ENCODE measurements around the gene PPIP5K2.
"Not testable (repeated sequence)": the region's sequence is repeated elsewhere in the genome, so short reads cannot be mapped to it uniquely, and the experiment has no call there.

Gene PPIP5K2

DNA sequence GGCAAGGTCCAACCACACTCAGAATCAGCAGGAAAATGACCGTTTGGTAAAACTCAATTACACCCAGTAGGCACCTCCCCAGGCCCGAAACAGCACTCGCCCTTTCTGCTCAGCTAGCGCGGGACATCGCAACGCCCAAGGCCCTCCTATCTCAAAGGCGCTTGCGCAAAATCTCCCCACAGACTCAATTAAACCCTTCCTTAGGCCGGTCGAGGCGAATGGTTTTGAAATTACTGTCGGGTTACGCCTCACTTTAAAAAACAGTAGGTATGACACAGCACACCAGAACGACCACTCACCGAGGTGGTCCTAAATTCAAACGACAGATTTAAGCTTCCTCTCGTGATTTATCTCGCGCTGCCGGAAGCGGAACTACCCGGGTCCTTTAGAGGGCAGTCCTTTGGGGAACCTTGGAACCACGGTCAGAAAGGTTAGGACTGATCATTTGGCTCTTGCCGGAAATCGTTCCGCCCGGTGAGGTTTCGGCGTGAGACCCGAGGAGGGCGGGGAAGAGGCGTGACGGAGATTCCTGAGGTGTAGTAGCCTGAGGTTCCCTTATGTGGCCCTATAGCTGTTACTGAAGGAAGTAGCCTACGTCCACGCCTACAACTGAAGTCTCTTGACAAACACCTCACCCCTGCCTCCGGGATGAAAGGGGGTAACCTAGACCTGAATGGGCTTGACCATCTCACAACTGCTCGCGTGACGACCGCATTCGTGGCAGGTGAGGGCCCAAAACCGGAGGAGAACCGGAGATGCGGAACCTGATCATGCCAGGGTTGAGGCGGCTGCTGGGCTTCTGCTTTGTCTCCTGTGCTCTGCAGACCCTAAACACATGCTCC is at the start of gene PPIP5K2, which contains the start of gene GIN1:
Gene PPIP5K2, plus strand, starts transcription at position 537 of the 842 bp plus-strand sequence. CDS start 9,289 bp downstream, outside the sequence.
Gene GIN1, minus strand, starts transcription at position 374 of the 842 bp plus-strand sequence. CDS start 11,431 bp downstream, outside the sequence.
- peak; percentile 98 for FAIRE-seq

DNA sequence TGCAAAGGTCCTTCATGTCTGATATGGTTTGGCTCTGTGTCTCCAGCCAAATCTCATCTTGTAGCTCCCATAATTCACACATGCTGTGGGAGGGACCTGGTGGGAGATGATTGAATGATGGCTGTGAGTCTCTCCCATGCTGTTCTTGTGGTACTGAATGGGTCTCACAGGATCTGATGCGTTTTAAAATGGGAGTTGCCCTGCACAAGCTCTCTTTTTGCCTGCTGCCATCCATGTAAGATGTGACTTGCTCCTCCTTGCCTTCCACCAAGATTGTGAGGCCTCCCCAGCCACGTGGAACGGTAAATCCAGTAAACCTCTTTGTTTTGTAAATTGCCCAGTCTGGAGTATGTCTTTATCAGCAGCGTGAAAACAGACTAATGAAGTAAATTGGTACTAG is 46.6 kb upstream of the PPIP5K2 start:
- not testable (repeated sequence) for FAIRE-seq

DNA sequence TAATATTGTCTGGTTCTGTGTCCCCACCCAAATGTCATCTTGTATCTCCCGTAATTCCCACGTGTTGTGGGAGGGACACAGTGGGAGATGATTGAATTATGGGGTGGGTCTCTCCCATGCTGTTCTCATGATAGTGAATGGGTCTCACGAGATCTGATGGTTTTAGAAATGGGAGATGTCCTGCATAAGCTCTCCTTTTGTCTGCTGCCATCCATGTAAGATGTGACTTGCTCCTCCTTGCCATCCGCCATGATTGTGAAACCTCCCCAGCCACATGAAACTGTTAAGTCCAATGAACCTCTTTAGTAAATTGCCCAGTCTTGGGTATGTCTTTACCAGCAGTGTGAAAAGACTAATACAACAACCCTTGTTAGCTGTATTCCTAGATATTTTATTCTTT is 44.7 kb upstream of the PPIP5K2 start:
- no peak for FAIRE-seq

DNA sequence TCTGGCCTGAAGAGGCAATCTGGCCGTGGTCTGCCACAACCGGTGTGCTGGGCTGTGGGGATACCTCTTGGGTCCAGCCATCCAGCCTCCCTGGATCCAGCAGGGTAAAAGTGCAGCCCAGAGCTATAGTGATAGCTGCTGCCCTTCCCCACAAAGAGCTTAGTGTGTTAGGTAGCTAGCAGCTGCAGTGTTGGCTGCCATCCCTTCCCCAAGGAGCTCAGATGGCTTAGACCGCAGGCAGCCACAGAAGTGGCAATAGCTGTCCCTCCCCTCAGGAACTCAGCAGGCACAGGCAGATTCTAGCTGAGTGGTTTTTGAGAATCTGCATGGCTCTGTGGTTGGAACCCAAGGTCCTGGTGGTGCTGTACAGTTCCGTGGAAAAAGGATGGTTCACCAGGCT is 40.3 kb upstream of the PPIP5K2 start:
- no peak for FAIRE-seq

DNA sequence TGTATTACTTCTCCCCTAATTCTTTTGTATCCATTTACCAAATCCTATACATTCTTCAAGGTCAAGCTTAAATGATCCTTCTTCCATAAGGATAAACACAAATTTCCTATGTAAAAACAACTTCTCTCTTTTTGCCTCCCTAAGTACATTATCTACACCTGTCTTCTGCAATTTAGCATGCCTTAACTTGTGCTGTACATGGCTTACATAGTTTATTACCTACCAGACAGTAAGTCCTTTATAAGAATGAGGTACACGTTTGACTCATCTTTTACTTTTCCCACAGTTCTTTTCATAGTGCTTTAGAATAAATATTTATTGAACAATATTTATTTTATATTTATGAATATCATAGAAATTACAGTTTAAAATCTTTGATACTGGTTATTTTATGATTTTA is 33.6 kb upstream of the PPIP5K2 start:
- FAIRE-seq: no peak

DNA sequence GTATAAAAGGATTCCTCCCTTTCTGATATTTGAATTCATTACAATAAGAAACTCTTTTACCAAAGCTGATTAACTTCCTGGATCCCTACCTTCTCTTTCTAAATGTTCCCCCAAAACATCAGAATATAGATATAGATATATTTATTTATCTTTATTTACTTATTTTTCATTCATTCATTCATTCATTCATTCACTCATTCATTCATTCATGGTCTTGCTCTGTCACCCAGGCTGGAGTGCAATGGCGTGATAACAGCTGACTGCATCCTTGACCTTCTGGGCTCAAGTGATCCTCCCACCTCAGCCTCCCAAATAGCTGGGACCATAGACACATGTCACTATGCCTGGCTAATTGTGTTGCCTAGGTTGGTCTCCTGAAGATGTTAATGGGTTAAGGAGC is 30.8 kb upstream of the PPIP5K2 start:
- FAIRE-seq: no peak

DNA sequence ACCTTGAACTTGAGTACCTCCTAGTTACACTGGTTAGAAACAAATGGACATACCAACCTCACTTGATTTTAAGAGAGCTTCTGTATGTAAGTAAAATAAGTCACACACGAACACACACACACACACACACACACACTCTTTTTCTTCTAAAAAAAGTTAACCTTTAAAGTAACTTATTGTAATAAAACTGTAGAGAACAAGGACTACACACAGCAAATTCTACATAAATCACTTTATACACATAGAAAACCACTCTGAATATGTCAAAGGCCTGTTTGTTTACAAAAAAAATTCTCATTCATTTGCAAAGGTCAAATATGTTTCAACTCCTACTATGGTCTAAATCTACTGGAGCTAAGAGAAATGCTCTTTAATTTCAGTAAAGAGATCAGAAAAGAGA is 29.3 kb upstream of the PPIP5K2 start:
- FAIRE-seq: no peak

DNA sequence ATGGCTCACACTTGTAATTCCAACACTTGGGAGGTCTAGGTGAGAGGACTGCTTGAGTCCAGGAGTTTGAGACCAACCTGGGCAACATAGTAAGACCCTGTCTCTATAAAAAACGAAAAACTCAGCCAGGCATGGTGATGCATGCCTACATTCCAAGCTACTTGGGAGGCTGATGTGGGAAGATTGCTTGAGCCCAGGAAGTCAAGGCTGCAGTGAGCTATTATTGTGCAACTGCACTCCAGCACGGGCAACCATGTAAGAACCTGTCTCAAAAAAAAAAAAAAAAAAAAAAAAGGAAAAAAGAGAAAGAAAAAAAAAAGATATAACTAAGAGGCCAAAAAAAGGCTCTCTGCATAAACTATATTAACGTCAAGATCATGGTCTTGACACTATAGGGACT is 27.4 kb upstream of the PPIP5K2 start:
- no peak for FAIRE-seq

DNA sequence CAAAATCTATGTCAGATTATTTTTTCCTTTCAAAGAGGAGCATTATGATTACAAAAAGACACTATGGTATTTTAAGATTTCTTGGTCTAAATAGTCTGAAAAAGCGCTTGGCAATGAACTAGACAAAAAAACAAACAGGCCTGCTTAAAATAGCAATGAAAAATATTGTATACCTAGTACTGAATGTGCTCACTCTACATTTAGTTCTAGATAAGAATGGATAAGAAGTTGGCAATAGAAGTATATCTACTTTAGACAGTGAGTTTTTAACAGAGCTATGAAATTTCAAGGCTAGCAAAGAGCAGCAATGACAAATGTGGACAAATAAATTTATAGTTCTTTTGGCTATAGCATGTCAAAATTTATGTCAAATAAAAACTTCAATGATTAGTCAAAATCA is 26.4 kb upstream of the PPIP5K2 start:
- no peak for FAIRE-seq

DNA sequence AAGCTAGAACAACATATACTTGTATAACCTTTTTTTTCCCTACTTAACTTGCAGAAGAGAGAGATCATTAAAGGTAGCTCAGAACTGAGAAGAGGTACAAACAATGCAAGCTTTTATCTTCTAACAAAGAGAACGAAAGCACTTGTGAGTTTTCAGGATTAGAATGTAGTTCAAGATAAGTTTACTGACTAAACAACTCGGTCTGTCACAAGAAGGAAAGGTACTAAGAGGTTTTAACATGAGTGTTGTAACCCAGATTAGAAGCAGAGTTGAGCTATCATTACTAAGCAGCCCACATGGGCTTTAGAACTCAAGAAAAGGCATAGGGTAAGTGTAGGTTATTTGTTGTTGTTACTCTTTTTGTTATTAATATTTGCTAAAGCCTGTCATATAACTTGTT is 25.4 kb upstream of the PPIP5K2 start:
- no peak for FAIRE-seq

DNA sequence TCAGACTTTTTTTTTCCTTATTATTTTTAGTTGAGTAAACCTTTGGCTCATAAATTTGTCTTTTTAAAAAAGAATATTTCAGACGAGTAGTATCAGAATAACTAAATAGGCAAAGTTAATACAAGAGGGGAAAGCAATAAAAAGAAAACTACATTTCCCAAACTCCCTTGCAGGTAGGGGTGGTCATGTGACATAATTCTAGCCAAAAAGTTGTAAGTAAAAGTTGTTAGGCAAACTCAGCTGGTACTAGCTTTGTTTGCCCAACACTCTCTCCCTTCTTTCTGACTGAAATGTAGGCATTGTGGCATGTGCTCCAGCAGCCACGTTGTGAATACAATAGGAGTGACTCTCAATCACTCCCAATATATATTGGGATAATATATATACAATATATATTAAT is 21.1 kb upstream of the PPIP5K2 start:
- FAIRE-seq: peak; percentile 72

DNA sequence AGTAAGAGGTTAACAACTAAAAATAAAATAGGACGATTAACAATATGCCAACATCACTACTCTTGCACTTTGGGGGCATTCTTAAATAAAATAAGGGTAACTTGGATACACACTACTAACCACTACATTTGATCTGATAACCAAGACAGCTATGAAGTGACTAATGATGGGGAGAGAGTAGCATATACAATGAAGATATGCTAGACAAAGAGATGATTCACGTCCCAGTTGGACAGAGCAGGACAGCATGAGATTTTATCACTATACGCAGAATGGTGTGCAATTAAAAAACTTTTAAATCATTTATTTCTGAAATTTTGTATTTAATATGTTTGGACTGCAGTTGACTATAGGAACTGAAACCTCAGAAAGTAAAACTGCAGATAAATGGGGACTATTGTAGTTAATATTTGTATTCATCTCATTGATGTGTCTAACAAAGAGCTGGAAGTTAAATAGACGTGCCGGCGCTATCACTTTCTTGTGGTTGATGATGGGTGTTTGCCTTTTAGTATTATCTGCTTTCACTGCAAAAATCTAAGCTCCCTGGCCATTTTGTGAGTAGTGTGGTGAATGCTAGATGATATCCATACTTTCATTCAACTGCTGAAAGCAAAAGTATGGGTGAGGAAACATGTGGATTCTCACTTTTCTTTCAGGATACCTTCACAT is 18.9 kb upstream of the PPIP5K2 start:
- FAIRE-seq: no peak

DNA sequence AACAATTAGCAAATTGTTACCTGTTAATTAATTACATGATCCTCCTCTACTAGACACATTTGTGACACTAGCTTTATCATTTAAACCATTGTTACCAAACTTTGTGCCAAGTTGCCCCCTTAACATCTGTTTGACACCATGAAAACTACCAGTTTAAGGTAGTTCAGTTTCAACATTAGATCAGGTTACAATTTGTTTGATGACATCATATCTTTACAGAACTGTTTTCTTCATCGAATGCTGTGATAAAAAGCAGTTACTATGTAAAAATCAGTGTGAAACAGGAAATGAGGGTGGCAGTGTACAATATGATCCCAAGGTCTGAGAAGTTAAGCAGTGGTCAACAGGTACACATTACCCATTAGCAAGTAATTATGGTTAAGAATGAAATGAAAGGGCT is 17.9 kb upstream of the PPIP5K2 start:
- no peak for FAIRE-seq

DNA sequence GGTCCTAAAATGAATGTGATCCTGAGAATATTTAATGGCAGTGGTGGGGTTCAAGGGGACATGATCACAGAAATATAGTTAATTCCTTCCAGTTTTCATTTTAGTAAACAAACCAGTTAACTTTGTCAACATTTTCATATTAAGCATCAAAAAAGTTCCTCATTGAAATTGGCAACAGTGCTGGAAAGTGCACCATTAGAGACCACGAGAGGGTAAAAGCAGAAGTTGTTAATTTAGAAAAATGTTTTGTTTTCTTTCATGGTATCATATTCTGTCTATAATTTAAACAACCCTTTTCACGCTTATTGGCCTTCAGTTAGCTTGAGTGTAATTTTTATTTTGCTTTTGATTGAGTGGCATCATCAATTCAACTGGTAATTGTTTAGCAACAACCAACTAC is 12.0 kb upstream of the PPIP5K2 start:
- FAIRE-seq: no peak

DNA sequence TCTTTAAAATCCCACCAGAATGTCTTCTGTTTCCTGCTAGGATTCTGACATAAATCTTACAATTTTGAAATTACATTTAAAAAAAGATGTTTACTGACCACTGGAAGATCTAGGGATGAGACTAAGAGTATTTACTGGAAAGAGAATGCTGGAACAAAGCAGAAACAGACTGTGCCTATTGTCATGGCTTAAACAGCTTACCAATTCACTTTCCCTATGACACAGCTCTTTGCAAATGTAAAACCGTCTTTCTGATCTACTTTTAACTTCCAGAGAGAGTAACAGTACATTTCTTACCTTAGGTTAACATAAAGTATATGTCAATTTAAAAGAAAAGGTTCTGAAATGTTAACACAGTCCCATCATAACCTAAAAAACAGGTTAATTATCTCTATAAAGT is 10.8 kb upstream of the PPIP5K2 start:
- FAIRE-seq: no peak

DNA sequence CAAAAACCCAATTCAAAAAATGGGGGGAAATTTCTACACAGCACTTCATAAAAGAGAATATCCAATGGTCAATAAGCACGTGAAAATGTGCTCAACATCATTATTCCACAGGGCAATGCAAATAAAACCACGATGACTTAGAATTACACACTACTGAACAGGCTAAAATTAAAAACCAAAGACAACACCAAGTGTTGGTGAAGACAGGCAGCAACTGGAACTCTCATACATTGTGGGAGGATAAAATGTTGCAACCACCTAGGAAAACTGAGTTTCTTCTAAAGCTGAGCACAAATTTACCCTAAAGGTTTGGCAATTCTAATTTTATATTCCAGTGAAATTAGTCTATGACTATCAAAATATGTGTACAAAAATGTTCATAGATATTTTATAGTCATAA is 9.7 kb upstream of the PPIP5K2 start:
- FAIRE-seq: no peak

DNA sequence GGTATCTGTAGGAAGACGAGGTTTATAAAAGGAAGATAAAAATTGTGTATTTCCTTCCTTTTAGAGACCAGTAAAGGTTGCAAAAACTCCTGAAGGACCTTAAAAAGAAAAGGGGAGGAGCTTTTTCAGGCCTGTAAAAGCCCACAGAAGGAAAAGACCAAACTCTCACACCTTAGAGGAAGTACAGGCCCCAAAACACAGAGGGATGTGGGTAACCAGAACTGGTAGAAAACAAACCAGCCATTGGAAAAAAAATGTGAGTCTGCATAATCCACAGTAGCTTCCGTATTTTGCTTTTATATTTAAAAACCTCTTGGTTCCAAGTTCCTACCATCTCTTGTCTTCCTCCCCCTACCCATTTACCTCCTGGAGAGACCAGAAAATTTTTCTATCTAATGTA is 8.6 kb upstream of the PPIP5K2 start:
- no peak for FAIRE-seq

DNA sequence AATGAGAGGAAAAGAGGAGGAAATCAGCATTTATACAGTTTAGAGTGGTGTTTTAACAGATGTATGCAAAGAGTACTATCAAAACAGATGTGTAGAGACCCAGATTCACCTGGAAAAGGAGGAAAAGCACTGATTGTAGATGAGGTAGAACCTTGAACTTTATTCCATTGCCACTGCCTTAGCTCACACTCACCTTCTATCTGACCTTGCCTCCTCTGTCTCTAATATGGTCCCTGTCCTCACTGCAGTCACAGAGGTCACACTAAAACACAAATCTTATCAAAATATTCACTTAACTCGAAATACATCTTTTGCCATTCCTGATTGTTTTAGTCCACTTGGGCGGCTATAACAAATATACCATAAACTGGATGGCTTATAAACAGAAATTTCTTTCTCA is 7.2 kb upstream of the PPIP5K2 start:
- no peak for FAIRE-seq

DNA sequence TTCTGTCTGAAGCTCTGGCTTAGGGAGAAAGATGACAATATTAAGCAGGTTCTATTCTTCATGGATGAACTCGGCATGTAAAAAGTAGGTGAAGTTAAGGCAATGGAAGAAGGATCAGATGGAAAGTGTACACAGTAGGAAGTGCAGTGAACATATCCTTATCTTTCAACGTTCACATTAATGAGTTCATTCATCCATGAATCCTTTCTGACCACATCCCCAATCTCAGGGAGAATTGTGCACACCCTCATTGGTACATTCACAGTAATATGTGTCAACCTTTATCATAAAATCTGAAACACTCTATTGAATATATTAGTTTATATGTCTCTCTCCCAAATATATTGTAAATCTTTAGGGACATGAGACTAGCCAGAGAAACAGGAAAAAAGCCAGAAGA is 5.7 kb upstream of the PPIP5K2 start:
- no peak for FAIRE-seq

DNA sequence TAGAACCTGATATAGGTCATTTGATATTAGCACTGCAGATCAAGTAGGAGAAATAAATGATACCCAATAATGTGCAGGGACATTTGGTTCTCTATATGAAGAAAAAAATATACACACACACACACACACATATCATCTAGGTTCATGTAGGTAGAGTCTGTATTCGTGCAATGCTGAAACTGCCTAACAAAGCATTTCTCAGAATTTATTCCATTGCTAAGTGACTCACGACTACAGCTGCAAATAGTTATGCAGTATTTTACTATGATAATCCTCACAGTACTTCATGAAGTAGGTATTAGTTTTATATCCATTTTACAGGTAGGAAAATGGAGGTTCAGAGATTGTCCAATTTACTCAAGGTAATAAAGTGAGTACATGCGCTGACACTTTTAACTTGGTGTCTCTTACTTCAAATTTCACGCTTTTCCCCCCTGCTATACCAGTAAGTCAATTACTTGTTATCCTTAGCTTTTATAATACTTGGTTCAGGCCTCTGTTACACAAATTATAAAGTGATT is 2.6 kb upstream of the PPIP5K2 start:
- FAIRE-seq: no peak

DNA sequence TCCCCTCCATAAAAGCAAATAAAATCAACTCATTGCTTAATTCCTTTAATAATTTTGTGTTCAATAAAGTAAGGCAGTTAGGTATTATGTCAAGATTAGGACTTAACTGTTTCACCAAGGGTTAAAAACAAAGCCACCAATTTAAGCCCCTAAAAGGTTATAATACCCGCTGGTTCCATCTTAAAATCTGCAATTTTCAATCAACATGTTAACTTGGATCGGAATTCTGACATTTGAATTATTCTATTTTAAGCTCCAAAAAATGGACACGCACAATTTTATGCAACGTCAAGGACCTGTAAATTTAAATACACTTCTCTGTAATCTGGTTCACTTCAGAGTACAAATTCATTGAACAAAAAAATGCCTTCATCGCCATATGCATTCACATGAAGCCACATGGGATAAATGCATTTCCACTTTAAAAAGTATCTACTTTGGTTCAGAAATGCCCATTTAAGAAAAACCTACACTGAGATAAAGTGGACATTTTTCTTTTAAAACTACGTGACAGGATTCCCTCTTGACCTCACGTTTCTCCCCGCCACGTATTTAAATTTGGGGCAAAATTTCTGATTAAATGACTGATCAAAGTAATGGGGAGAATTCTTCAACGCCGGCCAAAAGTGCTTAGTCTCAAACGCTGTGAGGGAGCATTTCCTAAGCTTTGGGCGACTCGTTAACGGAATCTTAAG is 884 bp upstream of the PPIP5K2 start:
- no peak for FAIRE-seq

DNA sequence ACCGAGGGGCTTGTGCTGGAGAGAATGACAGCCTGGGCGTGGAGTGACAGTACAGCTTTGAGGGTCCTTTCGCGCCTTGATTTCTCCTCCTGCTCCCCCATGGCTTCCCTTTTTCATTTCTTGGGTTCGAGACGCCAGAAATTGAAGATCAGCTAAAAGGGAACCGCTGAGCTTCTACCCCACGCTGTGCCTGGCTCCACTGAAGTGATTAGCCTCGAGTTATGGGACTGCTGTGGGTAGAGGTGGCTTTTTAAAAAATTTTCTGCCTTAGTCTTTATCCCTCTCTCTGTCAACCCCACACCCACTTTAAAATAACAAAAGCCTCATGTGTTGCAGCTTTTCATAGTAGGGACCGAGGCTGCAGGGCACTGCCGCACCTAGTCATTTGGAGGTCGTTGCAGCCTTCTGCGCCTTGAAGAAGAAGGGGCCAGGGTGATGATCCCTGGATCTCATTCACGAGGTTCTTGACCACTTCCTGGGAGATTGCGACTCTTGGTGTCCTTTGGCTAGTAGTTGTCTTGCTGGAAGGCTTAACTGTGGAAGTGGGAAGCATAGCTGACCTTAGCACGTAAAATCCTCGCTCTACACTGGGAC is 603 bp downstream of the PPIP5K2 start:
- FAIRE-seq: no peak

DNA sequence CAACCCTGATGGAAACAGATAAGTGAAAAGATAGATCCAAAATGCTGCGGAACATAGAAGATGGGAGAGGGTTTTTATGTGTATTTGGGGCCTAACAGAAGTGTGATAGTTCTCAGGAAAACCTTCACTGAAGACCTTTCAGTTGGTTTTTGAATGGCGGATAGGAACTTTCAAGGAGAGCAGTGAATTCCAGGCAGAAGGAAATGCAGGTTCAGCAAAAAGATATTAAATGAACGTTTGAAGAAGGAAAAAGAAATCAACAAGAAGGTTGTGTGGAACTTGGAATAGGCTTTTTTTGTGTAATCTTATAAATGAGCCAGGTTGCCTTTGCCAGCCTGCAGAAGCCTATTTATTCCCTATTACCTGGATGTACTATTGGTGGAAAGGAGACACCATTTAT is 2.1 kb downstream of the PPIP5K2 start:
- no peak for FAIRE-seq
